ENCODE measurements around the gene DGAT2.

- no peak for TF ChIP-seq CTCF (optimal IDR thresholded peaks at IDR 0.05 in 1 of 3, IDR thresholded peaks at IDR 0.05 in 1 of 3, conservative IDR thresholded peaks at IDR 0.05 in 1 of 3; ENCODE audit: extremely low read depth in 1 of 3, insufficient read depth in 2 of 3, low read length in 3 of 3)
- TF ChIP-seq EZH2 (IDR thresholded peaks at IDR 0.05; ENCODE audit: low read length), result no peak
Measured at GRCh38 chr11:75834728-75835127, 66.2 kb downstream of the DGAT2 start.
